Measurements from ENCODE around the gene LIM2. TPM values are rescaled to one million over a fixed set of nuclear protein-coding genes. Genes with fewer than 3 reads are reported as not detected.
"Not testable (repeated sequence)": the region's sequence is repeated elsewhere in the genome, so short reads cannot be mapped to it uniquely, and the experiment has no call there.

Gene LIM2
- polyA plus RNA-seq, 3 donors: 0.20 to 0.80 (median 0.30) TPM

DNA sequence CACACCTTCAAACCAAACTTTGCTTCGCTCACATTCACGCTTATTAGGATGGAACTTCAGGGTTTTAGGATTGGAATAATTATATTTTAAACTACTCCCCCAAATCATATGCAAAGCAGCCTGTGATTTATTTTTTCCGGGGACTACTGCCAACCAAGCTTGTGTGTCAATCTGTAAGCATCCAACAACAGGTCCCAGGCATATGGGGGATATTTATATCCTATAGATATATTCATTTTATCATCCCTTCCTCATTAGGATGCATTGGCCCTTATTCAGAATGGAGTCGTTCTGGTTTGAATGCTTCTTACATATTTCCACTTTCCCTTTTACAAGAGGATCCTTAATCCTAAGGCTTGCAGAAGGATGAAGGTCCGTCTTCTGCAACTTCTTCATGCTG lies 11.5 kb upstream of the LIM2 start:
- no peak for DNase-seq (ENCODE audit: extremely low read depth in 1 of 11, low read depth in 9 of 11, low spot score in 4 of 11)

DNA sequence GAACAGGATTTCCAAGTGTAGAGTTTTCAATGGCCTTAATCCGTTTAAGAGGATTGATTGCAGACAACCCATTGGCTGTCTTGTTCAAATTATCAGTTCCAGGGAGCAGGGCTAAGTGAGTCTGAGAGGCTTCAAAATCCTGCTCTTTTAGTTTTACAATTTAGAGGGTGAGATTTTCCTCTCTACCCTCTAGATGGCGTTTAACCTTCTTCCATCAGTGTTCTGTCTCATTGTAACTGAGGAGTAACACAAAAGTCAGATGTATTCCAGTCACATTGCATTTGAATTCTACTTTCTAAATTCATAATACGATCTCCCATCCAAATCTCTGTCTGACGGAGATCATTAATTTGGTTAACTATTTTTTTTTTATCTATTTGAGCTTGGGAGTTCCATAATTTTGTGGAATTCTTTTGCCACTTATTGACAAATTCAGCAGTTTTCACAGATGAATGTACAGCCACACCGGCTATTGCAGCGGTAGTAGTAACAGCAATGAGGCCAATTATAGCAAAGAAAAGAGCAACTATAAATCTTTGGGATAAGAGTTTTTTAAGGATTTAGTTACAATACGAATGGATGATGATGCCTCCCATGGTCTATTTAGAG lies 10.4 kb upstream of the LIM2 start:
- DNase-seq (ENCODE audit: extremely low read depth in 1 of 11, low read depth in 9 of 11, low spot score in 4 of 11): no peak

DNA sequence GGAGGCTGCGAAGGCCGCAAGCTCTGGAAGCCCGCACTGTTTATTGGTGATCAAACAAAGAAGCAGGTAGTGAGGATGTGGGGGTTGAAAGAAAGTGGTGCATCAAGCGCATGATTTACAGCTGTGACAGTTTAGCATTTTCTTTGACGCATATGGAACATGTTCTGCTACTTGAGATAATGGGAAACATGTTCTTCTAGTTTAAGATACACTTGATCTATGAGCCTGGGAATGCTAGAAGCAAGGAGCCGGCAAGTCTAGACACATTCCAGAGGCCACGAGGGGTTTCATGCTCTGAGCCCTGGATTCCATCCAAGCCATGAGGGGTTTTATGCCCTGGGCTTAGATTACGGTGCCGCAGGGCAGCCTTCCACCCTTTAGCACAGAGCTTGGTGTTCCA lies 9.7 kb upstream of the LIM2 start:
- DNase-seq (ENCODE audit: extremely low read depth in 1 of 11, low read depth in 9 of 11, low spot score in 4 of 11): not testable (repeated sequence)

DNA sequence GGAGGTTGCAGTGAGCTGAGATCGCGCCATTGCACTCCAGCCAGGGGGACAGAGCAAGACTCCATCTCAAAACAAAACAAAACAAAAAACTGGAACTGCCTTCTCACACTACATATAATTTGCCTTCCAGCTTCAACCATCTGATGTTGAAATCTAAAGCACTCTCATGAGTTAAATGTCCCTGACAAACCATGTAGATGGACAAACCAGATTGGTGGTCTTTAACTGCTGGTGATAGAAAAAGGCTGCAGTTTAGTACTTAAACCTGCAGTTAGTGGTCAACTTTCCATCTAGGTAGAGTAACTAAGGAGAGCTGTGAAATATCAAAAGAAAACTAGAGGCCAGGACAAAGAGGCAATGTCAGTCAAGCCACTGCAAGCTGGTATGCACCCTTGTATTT lies 8.4 kb upstream of the LIM2 start:
- no peak for DNase-seq (ENCODE audit: extremely low read depth in 1 of 11, low read depth in 9 of 11, low spot score in 4 of 11)

DNA sequence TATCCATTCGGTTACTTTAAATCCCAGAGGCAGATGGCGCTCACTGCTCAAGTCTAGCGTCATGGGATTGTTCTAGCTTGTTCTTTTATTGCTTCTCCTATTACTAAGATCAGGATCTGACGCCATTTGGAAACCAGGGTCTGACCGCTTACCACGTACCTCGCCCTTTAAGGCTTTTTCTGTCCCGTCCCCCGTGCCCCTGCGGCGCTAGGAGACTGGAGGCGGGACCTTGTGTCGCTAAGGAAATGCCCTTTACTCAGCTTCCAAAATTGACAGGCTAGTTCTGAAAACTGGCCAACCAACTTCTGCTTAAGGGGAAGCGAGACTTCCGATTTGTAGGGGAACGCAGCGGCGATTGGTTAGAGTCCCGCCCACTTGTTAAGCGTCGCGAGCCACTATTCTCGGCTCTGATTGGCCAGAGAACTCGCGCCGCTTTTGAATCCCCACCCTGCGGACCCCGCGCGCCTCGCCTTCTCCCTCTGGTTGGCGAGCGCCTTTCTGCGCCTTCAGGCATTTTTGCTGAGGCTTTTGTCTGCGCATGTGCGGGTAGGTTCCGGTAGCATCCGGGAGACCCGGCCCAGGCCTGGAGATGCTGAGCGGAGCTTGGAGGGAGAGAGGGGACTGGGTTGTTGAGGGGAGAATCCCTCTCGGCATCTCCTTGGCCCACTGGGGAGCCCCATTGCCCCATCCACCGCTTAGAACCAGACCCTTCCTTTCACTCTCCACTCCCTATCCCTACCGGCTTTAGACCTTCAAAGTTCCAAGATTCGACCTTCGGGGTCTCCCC lies 6.5 kb upstream of the LIM2 start:
- DNase-seq (ENCODE audit: extremely low read depth in 1 of 11, low read depth in 9 of 11, low spot score in 4 of 11): peak; percentile 91 to 99 (median 96)

DNA sequence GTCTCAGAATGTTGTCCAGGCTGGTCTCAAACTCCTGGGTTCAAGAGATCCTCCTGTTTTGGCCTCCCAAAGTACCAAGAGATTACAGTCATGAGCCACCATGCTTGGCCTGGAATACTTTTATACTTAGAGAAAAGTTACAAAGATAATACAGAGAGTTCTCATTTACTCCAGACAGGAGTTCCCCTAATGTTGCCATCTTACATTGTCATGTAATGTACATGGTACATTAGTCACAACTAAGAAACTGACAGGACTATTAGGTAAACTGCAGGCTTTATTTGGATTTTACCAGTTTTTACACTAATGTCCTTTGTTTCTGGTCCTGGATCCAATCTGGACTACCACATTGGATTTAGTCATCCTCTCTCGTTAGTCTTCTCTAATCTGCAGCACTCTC lies 4.9 kb upstream of the LIM2 start:
- DNase-seq (ENCODE audit: extremely low read depth in 1 of 11, low read depth in 9 of 11, low spot score in 4 of 11): no peak

DNA sequence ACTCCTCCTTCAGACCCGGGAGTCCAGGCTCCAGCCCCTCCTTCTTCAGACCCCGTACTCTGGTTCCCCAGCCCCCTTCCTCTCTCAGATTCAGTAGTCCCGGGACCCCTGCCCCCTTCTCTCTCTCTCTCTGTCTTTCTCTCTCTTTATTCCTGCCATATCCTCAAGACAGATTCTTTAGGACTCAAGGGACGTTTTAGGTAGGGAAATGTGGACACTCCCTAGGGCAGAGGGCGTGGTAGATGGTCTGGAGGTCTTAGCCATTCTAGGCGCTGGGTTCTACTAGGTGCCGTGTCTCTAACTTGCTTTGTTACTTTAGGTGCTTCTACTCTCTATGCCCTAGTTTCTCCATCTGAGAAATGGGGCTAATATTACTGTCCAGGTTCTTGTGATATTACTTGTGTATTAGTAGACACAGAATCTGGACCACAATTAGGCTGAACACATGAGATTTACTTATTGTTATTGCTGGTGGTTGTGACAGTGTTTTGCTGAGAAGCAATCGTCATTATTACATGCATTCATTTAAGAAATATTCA lies 3.4 kb upstream of the LIM2 start:
- no peak for DNase-seq (ENCODE audit: extremely low read depth in 1 of 11, low read depth in 9 of 11, low spot score in 4 of 11)

DNA sequence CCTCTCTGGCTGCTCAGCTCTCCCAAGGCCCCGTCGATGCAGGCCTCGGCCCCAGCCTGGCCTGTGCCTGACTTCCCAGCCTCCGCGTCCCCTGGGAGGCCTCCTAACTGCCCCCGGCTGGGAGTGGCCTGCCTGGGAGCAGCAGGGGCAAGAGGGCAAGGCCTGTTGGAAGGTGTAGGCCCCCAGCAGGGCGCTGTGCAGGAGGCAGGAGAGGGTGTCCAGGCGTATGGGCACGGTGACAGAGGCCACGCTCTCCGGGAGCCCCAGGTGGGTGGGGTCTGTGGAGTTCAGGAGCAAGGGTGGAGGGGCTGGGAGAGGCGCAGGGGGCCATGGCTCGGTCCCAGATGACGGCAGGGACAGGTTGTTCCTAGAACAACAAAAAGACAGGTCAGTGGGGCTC lies 1.4 kb upstream of the LIM2 start:
- no peak for DNase-seq (ENCODE audit: extremely low read depth in 1 of 11, low read depth in 9 of 11, low spot score in 4 of 11)

DNA sequence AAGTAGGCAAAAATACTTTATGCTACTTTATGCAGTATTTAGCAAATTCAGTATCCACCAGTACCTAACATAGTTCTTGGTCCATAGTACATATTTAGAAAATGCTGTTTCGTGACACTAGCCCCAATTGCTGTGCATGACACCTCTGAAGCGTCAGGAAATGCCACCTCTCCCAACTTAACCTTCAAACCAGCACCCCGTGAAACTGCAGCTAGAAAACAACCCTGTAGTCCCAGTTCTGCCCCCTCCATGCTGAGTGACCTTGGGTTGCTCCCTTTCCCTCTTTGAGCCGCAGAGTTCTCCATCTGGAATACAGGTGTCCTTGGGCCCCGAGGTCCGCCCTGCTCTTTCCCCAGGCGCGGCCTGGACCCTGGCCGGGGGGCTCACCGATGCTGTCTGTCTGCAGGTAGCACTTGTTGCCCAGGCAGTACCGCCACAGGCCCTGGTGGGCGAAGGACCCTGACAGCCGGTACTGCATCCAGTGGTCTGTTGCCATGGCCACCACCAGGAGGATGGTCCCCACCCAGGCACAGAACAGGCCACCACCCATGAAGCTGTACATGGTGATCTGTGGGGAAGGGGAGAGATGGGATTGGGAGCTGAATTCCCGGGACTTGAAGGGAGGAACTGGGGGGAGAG lies 773 bp downstream of the LIM2 start:
- DNase-seq (ENCODE audit: extremely low read depth in 1 of 11, low read depth in 9 of 11, low spot score in 4 of 11): no peak

DNA sequence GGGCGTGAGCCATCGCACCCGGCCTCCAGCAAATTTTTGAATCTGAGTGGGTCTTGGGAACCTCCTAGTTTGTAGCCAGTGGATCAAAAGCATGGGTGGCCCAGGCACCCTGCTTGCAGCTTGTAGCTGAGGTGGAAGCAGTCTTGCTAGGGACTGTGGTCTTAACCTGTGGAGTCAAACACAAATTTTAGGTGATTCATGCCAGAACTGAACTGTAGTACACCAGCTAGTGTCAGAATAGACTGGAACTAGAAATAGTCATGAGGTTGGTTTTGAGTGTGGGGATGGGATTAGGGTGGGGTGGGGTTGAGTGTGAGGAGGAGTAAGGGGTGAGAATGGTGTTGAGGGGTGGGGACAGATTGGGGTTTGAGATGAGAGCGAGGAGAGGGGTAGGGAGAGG lies 5.8 kb downstream of the LIM2 start:
- no peak for DNase-seq (ENCODE audit: extremely low read depth in 1 of 11, low read depth in 9 of 11, low spot score in 4 of 11)

DNA sequence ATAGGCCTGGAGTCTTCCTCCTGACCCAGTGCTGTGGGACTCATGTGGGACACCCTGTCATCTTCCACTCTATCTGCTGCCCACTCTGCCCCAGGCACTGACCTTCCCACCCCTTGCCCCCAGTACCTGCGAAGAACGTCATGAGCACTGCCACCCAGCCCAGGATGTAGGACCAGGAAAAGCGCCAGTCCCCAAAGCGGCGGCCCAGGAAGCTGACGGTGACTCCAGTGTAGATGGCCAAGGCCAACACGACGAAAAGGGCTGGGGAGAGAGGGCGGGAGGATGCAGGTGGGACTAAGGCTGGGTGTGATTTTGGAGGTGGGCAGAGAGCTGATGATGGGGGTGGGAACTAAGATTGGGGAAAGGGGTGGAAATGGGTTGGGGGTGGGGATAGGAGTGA lies 7.4 kb downstream of the LIM2 start:
- no peak for DNase-seq (ENCODE audit: extremely low read depth in 1 of 11, low read depth in 9 of 11, low spot score in 4 of 11)

DNA sequence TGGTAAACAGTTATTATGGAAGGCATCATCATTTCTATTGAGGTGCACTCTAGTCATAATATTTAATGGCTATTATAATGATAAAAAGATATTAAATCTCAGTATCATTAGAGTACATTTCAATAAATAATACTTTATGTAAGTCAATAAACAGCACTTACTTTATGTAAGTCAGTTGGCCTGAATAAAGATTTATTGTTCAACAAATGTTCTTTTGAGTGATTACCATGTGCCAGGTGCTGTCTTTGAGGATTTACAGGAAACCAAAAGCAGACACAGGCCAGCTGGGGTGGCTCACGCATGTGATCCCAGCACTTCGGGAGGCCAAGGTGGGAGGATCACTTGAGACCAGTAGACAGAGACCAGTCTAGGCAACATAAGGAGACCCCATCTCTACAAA lies 10.4 kb downstream of the LIM2 start:
- DNase-seq (ENCODE audit: extremely low read depth in 1 of 11, low read depth in 9 of 11, low spot score in 4 of 11): no peak

DNA sequence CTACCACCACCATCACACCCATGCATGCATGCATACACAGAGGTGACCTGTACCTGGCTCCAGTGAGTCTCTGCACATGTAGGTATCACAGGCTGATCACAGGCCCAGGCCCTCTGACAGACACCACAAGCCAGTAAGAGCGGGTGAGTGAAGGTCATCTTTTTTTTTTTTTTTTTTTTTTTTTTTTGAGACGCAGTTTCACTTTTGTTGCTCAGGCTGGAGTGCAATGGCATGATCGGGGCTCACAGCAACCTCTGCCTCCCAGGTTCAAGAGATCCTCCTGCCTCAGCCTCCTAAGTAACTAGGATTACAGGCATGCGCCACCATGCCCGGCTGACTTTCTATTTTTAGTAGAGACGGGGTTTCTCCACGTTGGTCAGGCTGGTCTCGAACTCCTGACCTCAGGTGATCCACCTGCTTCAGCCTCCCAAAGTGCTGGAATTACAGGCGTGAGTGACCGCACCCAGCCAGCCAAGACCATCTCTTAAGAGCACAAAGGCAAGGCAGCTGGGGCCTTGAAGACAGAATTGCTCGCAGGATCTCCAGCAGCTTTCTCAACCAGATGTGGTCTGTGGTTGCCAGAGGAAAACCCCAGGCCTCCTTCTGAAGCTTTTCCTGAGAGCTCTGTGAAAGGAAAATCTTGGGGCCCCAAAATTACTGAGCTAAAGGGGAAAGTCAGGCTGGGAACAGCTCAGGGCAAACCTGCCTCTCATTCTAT lies 12.1 kb downstream of the LIM2 start:
- no peak for DNase-seq (ENCODE audit: extremely low read depth in 1 of 11, low read depth in 9 of 11, low spot score in 4 of 11)

DNA sequence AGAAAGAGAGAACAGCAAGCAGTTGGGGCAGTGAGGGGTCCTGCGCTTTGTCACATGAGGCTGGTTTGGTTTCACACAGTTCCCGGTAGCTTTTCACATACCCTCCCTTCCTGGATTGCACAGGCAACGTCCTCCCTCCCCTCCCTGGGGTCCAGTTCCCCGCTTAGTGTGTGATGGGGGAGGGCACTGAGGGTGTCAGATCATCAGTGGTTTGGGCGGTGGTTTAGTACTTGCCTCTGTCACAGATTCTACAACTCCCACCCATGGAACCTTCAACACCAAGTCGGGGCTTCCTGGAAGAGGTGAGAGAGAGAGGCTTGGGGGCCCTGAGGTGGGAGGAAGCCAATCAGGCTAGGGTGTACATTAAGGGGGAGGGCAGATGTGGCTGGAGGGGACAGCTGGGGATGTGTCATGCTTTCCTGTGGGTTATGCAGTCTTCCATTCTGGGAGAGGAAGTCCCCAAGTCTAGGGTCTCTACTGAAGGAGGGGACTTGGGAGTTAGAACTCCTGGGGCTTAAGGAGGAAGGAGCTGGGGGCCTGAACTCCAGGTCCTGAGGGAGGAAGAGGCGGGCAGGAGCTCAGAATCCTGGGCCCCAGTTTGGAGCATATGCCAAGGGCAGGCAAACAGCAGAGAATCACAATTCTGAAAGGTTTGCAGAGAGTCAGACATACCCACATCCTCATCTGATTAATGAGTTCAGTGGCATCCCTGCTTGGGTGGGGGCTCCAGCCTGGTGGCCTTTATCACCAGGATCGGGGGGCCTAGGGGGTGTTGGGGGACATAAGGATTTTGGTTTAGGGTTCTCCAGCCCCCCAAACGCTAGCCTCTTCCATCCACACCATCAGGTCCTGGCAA lies 14.9 kb downstream of the LIM2 start, which contains the start of gene NKG7:
TSS of gene NKG7 (minus strand) at position 6 of the 856 bp plus-strand sequence. CDS start 119 bp downstream, outside the sequence.
- DNase-seq (ENCODE audit: extremely low read depth in 1 of 11, low read depth in 9 of 11, low spot score in 4 of 11): no peak

DNA sequence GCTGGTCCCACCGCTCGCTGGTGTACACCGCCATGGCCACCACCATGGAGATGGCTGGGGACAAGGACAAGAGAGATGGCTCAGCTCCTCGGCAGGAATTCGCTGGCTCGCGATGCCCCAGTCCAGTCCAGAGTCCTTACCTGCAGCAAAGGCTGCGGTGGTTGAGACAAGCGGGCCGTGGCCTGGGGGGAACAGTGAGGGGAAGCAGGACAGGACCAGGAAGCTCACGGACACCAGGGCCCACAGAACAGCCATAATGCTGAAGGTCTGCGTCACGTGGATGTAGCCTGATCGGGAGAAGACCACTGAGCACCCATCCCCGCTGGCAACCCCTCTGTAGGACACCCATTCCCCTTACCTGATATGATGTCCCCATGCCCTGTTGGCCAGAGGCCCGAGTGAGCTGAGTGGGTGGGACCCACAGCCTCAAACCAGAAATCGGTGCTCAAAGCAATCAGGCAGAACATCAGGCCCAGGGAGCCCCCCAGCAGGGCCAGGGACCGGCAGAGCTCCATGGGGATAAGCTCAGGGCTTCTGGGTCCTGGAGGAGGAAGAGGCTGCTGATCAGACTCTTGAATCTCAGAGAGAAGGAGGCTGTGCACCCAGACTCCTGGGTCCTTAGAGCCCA lies 15.6 kb downstream of the LIM2 start:
- DNase-seq (ENCODE audit: extremely low read depth in 1 of 11, low read depth in 9 of 11, low spot score in 4 of 11): no peak

DNA sequence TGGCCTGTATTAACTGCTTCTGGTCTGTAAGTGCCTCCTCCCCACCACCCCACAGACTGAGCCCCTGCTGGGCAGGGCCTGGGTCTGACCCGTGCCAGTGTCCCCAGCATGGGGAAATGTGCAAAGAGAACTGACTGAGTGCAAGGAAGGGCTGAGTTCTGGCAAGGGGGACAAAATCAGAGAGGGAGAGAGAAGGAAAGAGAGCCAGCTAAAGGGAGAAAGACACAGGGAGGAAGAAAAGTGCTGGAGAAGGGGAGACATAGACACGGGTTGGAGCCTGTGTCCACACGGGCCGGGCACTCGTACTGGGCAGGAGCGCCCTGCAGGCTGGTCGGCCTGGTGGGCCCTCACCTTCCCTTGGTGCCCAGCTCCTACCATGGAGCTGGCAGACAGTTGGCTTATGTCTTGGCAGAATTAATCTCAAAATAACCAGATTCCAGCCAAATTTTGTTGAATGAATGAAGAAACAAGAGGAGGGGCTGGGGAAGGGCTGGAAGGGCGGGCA lies 16.5 kb downstream of the LIM2 start:
- no peak for DNase-seq (ENCODE audit: extremely low read depth in 1 of 11, low read depth in 9 of 11, low spot score in 4 of 11)

DNA sequence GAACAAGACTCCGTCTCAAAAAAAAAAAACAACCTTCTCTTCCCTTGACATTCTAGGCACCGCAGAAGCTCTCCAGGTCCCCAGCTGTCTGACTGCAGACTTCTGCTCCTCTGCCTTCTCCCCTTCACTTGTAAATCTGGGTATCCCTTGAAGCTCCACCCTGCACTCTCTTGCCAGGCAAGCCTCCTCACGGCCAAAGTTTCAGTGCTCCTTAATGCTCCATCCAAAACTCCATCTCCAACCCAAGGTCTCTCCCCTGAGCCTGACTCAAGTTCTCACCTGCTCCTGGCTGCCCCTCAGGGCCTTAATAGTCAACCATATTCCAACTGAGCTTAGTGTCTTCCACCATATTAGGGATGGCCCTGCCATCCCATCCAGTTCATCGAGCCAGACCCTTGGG lies 17.5 kb downstream of the LIM2 start:
- DNase-seq (ENCODE audit: extremely low read depth in 1 of 11, low read depth in 9 of 11, low spot score in 4 of 11): no peak

Measured in renal cortex interstitium (tissue), 11 donors.